ENCODE data around the gene C3orf18. TPM values are rescaled to one million over a fixed set of nuclear protein-coding genes. Genes with fewer than 3 reads are reported as not detected.

C3orf18 gene
- total and polyA plus RNA-seq, 8 donors: 4.9 to 75.0 (median 8.2) TPM; not detected in 1

DNA sequence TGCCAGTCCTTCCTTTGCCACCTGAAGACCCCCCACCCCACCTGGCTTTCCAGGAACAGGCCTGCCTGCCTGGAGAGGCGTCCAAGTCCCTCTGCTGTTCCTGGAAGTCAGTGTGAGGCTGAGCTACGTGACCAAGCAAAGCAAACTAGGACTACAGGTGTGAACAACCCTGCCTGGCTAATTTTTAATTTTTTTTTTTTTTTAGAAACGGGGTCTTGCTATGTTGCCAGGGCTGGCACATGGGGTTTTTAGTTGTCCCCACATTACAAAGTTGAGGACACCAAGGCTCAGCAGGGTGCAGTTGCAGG lies 19.2 kb upstream of the C3orf18 start:
- no peak for DNase-seq
- H3K27me3 ChIP-seq: no peaks in the 10 kb centered on the region
- no peak overlapping the region for H3K27ac ChIP-seq
- no peaks in the 10 kb centered on the region for H3K9me3 ChIP-seq
- H3K36me3 ChIP-seq: peaks cover 0 to 34% (median 26%) of the 10 kb centered on the region in 4 donors
- WGBS, 5 donors: 68 to 86% (median 71%) methylated on average over 3 of the region's 3 CpGs
- intact Hi-C loops (cut with DNase I; ENCODE audit: low total_unique reads): no loop called here
- peaks cover 0 to 37% (median 17%) of the 10 kb centered on the region in 4 donors for H3K4me1 ChIP-seq
- TF ChIP-seq EP300 (IDR thresholded peaks at IDR 0.05) (no peak), POLR2AphosphoS5 (IDR thresholded peaks at IDR 0.05) (no peak), POLR2A (IDR thresholded peaks at IDR 0.05) (no peak)
- TF ChIP-seq, protein P1, sequence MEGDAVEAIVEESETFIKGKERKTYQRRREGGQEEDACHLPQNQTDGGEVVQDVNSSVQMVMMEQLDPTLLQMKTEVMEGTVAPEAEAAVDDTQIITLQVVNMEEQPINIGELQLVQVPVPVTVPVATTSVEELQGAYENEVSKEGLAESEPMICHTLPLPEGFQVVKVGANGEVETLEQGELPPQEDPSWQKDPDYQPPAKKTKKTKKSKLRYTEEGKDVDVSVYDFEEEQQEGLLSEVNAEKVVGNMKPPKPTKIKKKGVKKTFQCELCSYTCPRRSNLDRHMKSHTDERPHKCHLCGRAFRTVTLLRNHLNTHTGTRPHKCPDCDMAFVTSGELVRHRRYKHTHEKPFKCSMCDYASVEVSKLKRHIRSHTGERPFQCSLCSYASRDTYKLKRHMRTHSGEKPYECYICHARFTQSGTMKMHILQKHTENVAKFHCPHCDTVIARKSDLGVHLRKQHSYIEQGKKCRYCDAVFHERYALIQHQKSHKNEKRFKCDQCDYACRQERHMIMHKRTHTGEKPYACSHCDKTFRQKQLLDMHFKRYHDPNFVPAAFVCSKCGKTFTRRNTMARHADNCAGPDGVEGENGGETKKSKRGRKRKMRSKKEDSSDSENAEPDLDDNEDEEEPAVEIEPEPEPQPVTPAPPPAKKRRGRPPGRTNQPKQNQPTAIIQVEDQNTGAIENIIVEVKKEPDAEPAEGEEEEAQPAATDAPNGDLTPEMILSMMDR (IDR thresholded peaks at IDR 0.05): no peak
- no peak overlapping the region for H3K4me3 ChIP-seq

DNA sequence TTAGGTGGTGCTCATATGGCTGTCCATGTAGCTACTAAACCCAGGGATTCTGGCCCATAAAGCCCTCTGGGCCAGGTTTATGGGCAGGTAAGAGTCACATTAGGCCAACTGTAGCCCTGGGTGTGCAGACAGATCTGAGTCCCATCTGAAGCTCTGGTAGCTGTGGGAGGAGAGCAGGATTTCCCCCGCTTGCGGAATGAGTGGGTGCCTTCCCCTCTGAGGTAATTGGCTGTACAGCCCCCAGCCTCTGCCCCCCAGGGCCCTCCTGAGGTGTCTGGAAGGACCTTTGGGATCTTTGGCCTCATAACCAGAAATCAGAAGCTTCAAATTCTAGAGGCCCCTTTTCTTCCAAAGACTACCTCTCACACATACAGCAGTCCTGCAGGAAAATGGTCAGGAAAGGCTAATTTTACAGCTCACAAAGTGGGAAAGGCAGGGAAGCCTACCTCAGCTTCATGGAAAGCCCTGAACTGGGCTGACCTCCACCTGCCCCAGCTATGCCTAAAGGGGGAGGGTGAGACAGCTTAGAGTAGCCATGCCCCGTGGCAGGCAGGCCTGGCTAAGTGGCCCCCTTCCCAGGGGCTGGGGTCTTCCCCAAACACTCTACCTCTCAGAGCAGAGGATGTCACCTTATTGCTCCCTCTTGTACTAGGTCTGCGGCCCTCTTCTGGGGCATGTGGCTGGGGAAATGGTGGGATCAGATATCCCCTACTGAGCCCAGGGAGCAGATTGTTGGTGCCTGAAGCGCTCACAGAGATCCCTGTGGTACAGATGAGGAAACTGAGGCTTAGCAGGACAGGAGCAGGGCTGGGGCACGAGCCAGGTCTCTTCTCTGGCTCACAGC lies 18.6 kb upstream of the C3orf18 start:
- Histone ChIP-seq H3K4me3 (no peak overlapping the region), H3K4me1 (peaks cover 0 to 31% (median 14%) of the 10 kb centered on the region in 4 donors), H3K27me3 (no peaks in the 10 kb centered on the region), H3K36me3 (peaks cover 0 to 40% (median 31%) of the 10 kb centered on the region in 4 donors), H3K9me3 (no peaks in the 10 kb centered on the region), H3K27ac (no peak overlapping the region)
- TF ChIP-seq POLR2AphosphoS5 (IDR thresholded peaks at IDR 0.05): no peak
- TF ChIP-seq, protein P1 (IDR thresholded peaks at IDR 0.05): no peak
- TF ChIP-seq POLR2A (IDR thresholded peaks at IDR 0.05): no peak
- TF ChIP-seq EP300 (IDR thresholded peaks at IDR 0.05): no peak
- no peak for DNase-seq
- WGBS, 5 donors: 81 to 87% (median 87%) methylated on average over 5 to 6 of the region's 6 CpGs
- intact Hi-C loops (cut with DNase I; ENCODE audit: low total_unique reads): no loop called here

DNA sequence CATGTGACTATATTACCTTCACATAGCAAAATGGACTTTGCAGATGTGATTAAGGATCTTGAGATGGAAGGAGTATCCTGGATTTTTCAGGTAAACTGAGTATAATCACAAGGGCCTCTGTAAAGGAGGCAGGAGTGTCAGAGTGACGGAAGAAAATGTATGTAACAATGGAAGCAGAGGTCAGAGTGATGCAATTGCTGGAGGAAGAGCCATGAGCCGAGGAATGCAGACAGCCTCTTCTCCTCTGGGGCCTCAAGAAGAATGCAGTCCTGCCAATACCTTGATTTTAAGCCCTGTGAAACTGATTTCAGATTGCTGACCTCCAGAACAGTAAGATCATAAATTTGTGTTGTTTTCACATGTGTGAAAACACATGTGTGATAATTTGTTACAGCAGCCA lies 16.8 kb upstream of the C3orf18 start:
- peaks cover 0 to 57% (median 49%) of the 10 kb centered on the region in 4 donors for H3K36me3 ChIP-seq
- H3K4me3 ChIP-seq: no peak overlapping the region
- TF ChIP-seq, protein P1 (IDR thresholded peaks at IDR 0.05): no peak
- TF ChIP-seq POLR2A (IDR thresholded peaks at IDR 0.05) (no peak), POLR2AphosphoS5 (IDR thresholded peaks at IDR 0.05) (no peak), EP300 (IDR thresholded peaks at IDR 0.05) (no peak)
- intact Hi-C loops (cut with DNase I; ENCODE audit: low total_unique reads): no loop called here
- H3K27ac ChIP-seq: peak overlapping the region in 2 of 5 donors; percentile 7 to 63
- no peaks in the 10 kb centered on the region for H3K27me3 ChIP-seq
- H3K9me3 ChIP-seq: no peaks in the 10 kb centered on the region
- 71 to 84% (median 77%) methylated on average over 2 of the region's 2 CpGs for WGBS, 5 donors
- DNase-seq: no peak
- H3K4me1 ChIP-seq: peaks cover 0 to 14% (median 7%) of the 10 kb centered on the region in 4 donors

GRCh38 chr3:50583897-50584296 lies 16.4 kb upstream of the C3orf18 start:
- TF ChIP-seq POLR2A (IDR thresholded peaks at IDR 0.05) (no peak), EP300 (IDR thresholded peaks at IDR 0.05) (no peak), POLR2AphosphoS5 (IDR thresholded peaks at IDR 0.05) (peak; percentile 9 to 43 (median 35))
- peaks cover 0 to 9% (median 7%) of the 10 kb centered on the region in 4 donors for H3K4me1 ChIP-seq
- H3K4me3 ChIP-seq: no peak overlapping the region
- peak overlapping the region in 4 of 5 donors; percentile 7 to 63 (median 16) for H3K27ac ChIP-seq
- no peaks in the 10 kb centered on the region for H3K27me3 ChIP-seq
- no peak for DNase-seq
- peaks cover 0 to 62% (median 54%) of the 10 kb centered on the region in 4 donors for H3K36me3 ChIP-seq
- WGBS, 5 donors: 78 to 91% (median 88%) methylated on average over 3 to 6 of the region's 6 CpGs
- no peaks in the 10 kb centered on the region for H3K9me3 ChIP-seq
- intact Hi-C loops (cut with DNase I; ENCODE audit: low total_unique reads): no loop called here

GRCh38 chr3:50582083-50582482 lies 14.5 kb upstream of the C3orf18 start:
- WGBS, 5 donors: 75 to 85% (median 79%) methylated on average over 6 to 9 of the region's 9 CpGs
- DNase-seq: no peak
- Histone ChIP-seq H3K4me1 (no peaks in the 10 kb centered on the region), H3K9me3 (no peaks in the 10 kb centered on the region), H3K27me3 (no peaks in the 10 kb centered on the region), H3K27ac (peak overlapping the region in 1 of 5 donors; percentile 52), H3K36me3 (peaks cover 8 to 80% (median 72%) of the 10 kb centered on the region in 4 donors), H3K4me3 (no peak overlapping the region)
- TF ChIP-seq, protein P1 (IDR thresholded peaks at IDR 0.05): no peak
- TF ChIP-seq POLR2AphosphoS5 (IDR thresholded peaks at IDR 0.05) (no peak), POLR2A (IDR thresholded peaks at IDR 0.05) (no peak), EP300 (IDR thresholded peaks at IDR 0.05) (no peak)
- intact Hi-C loops (cut with DNase I; ENCODE audit: low total_unique reads): no loop called here
